K562 (cell line): ENCODE measurements around the gene HCRTR1. TPM values are rescaled to one million over a fixed set of nuclear protein-coding genes. Genes with fewer than 3 reads are reported as not detected.
A peak's percentile ranks its signal among the peaks of the same experiment; 100 is the strongest.

Experiments
- ATAC-seq: fragments of 200-7000 bp; cut with Tn5 transposase; 3 replicates; pipeline ENCODE4 v1.9.1; 2020; ENCODE audit warnings: moderate library complexity
- BruUV-seq: library from RNA; stranded (reverse); fragments of 400-500 nt; replicated peaks from 2 replicates; lab custom pipeline; 2021; lab: Mats Ljungman, UMichigan
- CTCF ChIA-PET: fragments of 300-600 bp; formaldehyde crosslinking; extraction: SDS; loops from one replicate; lab custom pipeline; 2021; ENCODE audit warnings: low intra/inter-chr PET ratio; lab: Yijun Ruan, JAX
- POLR2A ChIA-PET: fragments of 300-600, 350-650 bp; sonication (Branson Sonifier 250); formaldehyde crosslinking; extraction: SDS; loops from one replicate; lab custom pipeline; 2021; ENCODE audit warnings: antibody characterized with exemption, inconsistent platforms; lab: Yijun Ruan, JAX
- DNase-seq, 4 experiments: peaks; one replicate each; pipeline versions ENCODE4 v3.0.0 to v3.0.0-alpha.2; 2011 to 2018; ENCODE audit warnings: low spot score in 3 of 4, mixed read lengths in 3 of 4; ENCODE audit errors: extremely low read depth in 1 of 4
- FAIRE-seq: peaks from 2 replicates; lab custom pipeline; 2011; peaks lifted over from hg19 to GRCh38; lab: Jason Lieb, UNC
- H2AFZ ChIP-seq: 2 replicates; pipeline ENCODE4 v1.6.0; 2011; ENCODE audit warnings: low read depth, low read length, control low read depth, inconsistent platforms
- H3K27ac ChIP-seq: fragments of 200-600 bp; 3 replicates; pipeline ENCODE4 v1.8.0; 2011; ENCODE audit warnings: low read depth, mild to moderate bottlenecking, control low read depth, inconsistent platforms, low read length, moderate library complexity, mixed read lengths; ENCODE audit errors: extremely low read depth
- H3K27me3 ChIP-seq, 2 experiments: fragments of 300-600 bp in 1 of 2; 2 replicates in 1 of 2; 3 replicates in 1 of 2; pipeline versions ENCODE4 v1.6.0 to v1.8.0; 2011; ENCODE audit warnings: inconsistent platforms in 2 of 2, low read length in 2 of 2, mild to moderate bottlenecking in 1 of 2, mixed read lengths in 1 of 2, moderate library complexity in 1 of 2; ENCODE audit not compliant: control insufficient read depth in 2 of 2, insufficient read depth in 2 of 2
- H3K36me3 ChIP-seq: fragments of 300-600 bp; 3 replicates; pipeline ENCODE4 v1.8.0; 2011; ENCODE audit warnings: mild to moderate bottlenecking, low read length, inconsistent platforms; ENCODE audit not compliant: control insufficient read depth, insufficient read depth
- H3K4me1 ChIP-seq, 2 experiments: fragments of 200-600 bp in 1 of 2; replicated peaks in 1 of 2; 2 replicates in 1 of 2; 3 replicates in 1 of 2; pipeline versions ENCODE4 v1.5.1 to v1.8.0; 2011; ENCODE audit warnings: inconsistent platforms in 2 of 2, low read length in 2 of 2, mild to moderate bottlenecking in 1 of 2, mixed read lengths in 1 of 2, moderate library complexity in 1 of 2; ENCODE audit not compliant: control insufficient read depth in 2 of 2, insufficient read depth in 2 of 2
- H3K4me2 ChIP-seq: 2 replicates; pipeline ENCODE4 v1.6.1; 2011; ENCODE audit warnings: low read length, control low read depth, inconsistent platforms, mixed read lengths; ENCODE audit not compliant: insufficient read depth
- H3K4me3 ChIP-seq: fragments of 200-600 bp; sonication (generic), shearing (Covaris generic); 2 replicates; pipeline ENCODE4 v1.5.1; 2016; ENCODE audit warnings: control low read depth, inconsistent platforms
- H3K79me2 ChIP-seq: fragments of 200-600 bp; 3 replicates; pipeline ENCODE4 v1.8.0; 2011; ENCODE audit warnings: low read length, inconsistent platforms; ENCODE audit not compliant: control insufficient read depth, insufficient read depth
- H3K9ac ChIP-seq, 2 experiments: 2 replicates each; pipeline versions ENCODE4 v1.6.0 to v1.6.1; 2011; ENCODE audit warnings: low read depth in 2 of 2, low read length in 2 of 2, control low read depth in 1 of 2, inconsistent platforms in 1 of 2, mild to moderate bottlenecking in 1 of 2, mixed read lengths in 1 of 2; ENCODE audit not compliant: insufficient read depth in 1 of 2
- H3K9me1 ChIP-seq: one replicate; pipeline ENCODE4 v1.6.0; 2011; ENCODE audit warnings: inconsistent platforms, mild to moderate bottlenecking, low read length, moderate library complexity; ENCODE audit not compliant: control insufficient read depth, insufficient read depth
- H3K9me3 ChIP-seq: replicated peaks from 2 replicates; pipeline ENCODE4 v1.5.1; 2011; ENCODE audit warnings: low read depth, low read length, inconsistent platforms; ENCODE audit not compliant: control insufficient read depth, insufficient read depth
- H4K20me1 ChIP-seq: replicated peaks from 2 replicates; pipeline ENCODE4 v1.6.1; 2011; ENCODE audit warnings: low read length, inconsistent platforms, mixed read lengths; ENCODE audit not compliant: control insufficient read depth, insufficient read depth
- BACH1 ChIP-seq: fragments of 200-800 bp; sonication (Bioruptor generic); IDR thresholded peaks from 2 replicates; pipeline ENCODE4 v1.6.1; 2016; ENCODE audit warnings: missing genetic modification characterization, missing compliant biosample characterization
- BRF2 ChIP-seq: IDR thresholded peaks from 3 replicates; pipeline ENCODE4 v1.6.1; 2011; ENCODE audit warnings: borderline replicate concordance, mild to moderate bottlenecking; ENCODE audit not compliant: insufficient read length, insufficient read depth
- CBFB ChIP-seq: sonication (generic); formaldehyde crosslinking; IDR thresholded peaks from 2 replicates; pipeline ENCODE4 v1.4.0; 2020; ENCODE audit warnings: mild to moderate bottlenecking, missing genetic modification reagents
- CEBPB ChIP-seq: fragments of 450-650 bp; IDR thresholded peaks from 2 replicates; pipeline ENCODE4 v1.6.1; 2016; ENCODE audit warnings: missing genetic modification characterization, missing compliant biosample characterization
- GATAD2A ChIP-seq: fragments of 450-650 bp; IDR thresholded peaks from 2 replicates; pipeline ENCODE4 v1.6.1; 2017
- HMG20B ChIP-seq: fragments of 250-450 bp; sonication (Bioruptor Pico); IDR thresholded peaks from 2 replicates; pipeline ENCODE4 v1.5.0; 2021; ENCODE audit warnings: mild to moderate bottlenecking
- PRMT5 ChIP-seq: sonication (generic); formaldehyde crosslinking; IDR thresholded peaks from 2 replicates; pipeline ENCODE4 v1.5.0; 2020; ENCODE audit warnings: missing genetic modification reagents
- RBFOX2 ChIP-seq: fragments of 200-400 bp; formaldehyde crosslinking; IDR thresholded peaks from 2 replicates; pipeline ENCODE4 v1.6.1; 2017; ENCODE audit warnings: low read depth, mild to moderate bottlenecking, low read length, moderate library complexity
- RFX1 ChIP-seq: fragments of 450-650 bp; IDR thresholded peaks from 2 replicates; pipeline ENCODE4 v1.6.1; 2016; ENCODE audit warnings: mild to moderate bottlenecking, moderate library complexity
- SREBF1 ChIP-seq: fragments of 150-350 bp; IDR thresholded peaks from 2 replicates; pipeline ENCODE4 v1.6.1; 2014; ENCODE audit warnings: antibody characterized with exemption, low read depth, low read length, borderline replicate concordance
- TFAM ChIP-seq: fragments of 250-450 bp; sonication (Bioruptor Pico); conservative IDR thresholded peaks from 2 replicates; pipeline ENCODE4 v1.5.0; 2021; ENCODE audit warnings: mild to moderate bottlenecking, moderate library complexity
- THAP7 ChIP-seq: fragments of 250-450 bp; sonication (Bioruptor Pico); IDR thresholded peaks from 2 replicates; pipeline ENCODE4 v1.5.0; 2021
- ZNF324 ChIP-seq: fragments of 250-450 bp; sonication (Bioruptor Pico); IDR thresholded peaks from 2 replicates; pipeline ENCODE4 v1.4.0; 2020; ENCODE audit warnings: mild to moderate bottlenecking
- WGBS: fragments of 100-300 bp; shearing (Covaris generic); methylation state at CpG from one replicate; pipeline ENCODE4 v1.1.6; 2016; ENCODE audit warnings: low coverage, mixed read lengths; ENCODE audit not compliant: insufficient coverage; ENCODE audit errors: missing lambda C conversion rate; 5-methylcytosine and 5-hydroxymethylcytosine counted together
- in situ Hi-C: fragments of 300-500 bp; cut with MboI; formaldehyde crosslinking; loops from 4 replicates; pipeline ENCODE4 v1.15.0; 2018; ENCODE audit warnings: inconsistent platforms, mixed read lengths
- intact Hi-C: fragments of 100-400 bp; cut with micrococcal nuclease; formaldehyde crosslinking; loops from 2 replicates; pipeline ENCODE4 v1.14.2; 2022
- polyA plus RNA-seq, 8 experiments: library from polyadenylated mRNA; depleted of rRNA in 4 of 8; stranded (reverse) in 5 of 8; unstranded in 3 of 8; fragments of >200 nt; fragmentation: Nextera tagmentation in 2 of 8; fragmentation: Illumina TruSeq in 1 of 8; extraction: Ambion mirVana in 2 of 8; extraction: Trizol in 1 of 8; gene quantifications; 2 replicates each; pipeline versions ENCODE4 v1.2.1 to v1.2.3, GENCODE V29; 2011 to 2014; ENCODE audit warnings: inconsistent platforms in 1 of 8, missing spikeins in 1 of 8
- total RNA-seq, 7 experiments: library from RNA; depleted of rRNA in 6 of 7; stranded (reverse); fragments of >200 nt in 6 of 7; fragmentation: Illumina TruSeq in 2 of 7; extraction: Trizol in 2 of 7; gene quantifications; 2 replicates each; pipeline versions ENCODE4 v1.2.1 to v1.2.3, GENCODE V29; 2011 to 2021; ENCODE audit warnings: low replicate concordance in 1 of 7

Gene HCRTR1
- total and polyA plus RNA-seq, 9 of the 15 experiments (the other 6 are each of a cell fraction or from before 2014, with no cell fraction given) = not detected

GRCh38 chr1:31620631-31621497, 3.4 kb downstream of the HCRTR1 start:
- no peak for FAIRE-seq

More at GRCh38 chr1:31620631-31621497, 3.4 kb downstream of the HCRTR1 start:
- no peak overlapping the region for H2AFZ ChIP-seq
- no peaks in the 10 kb centered on the region for H3K9me3 ChIP-seq
- TF ChIP-seq RBFOX2 = no peak
- TF ChIP-seq CBFB (CRISPR knock-in tag) = no peak
- no peak for TF ChIP-seq PRMT5 (CRISPR knock-in tag)
- no peak for TF ChIP-seq BRF2
- no peak for TF ChIP-seq HMG20B (CRISPR knock-in tag)
- no peak for TF ChIP-seq SREBF1
- no peak for TF ChIP-seq RFX1
- no peak for TF ChIP-seq THAP7 (CRISPR knock-in tag)
- no peak for TF ChIP-seq CEBPB (tag)
- TF ChIP-seq TFAM (CRISPR knock-in tag) = no peak
- no peak for TF ChIP-seq GATAD2A
- no peak for TF ChIP-seq ZNF324 (CRISPR knock-in tag)
- TF ChIP-seq BACH1 (tag) = no peak
- no peak for ATAC-seq
- in situ Hi-C loops (no loop called here), intact Hi-C loops (no loop called here)
- CTCF ChIA-PET = no interaction called here
- H3K4me2 ChIP-seq = no peak overlapping the region
- H3K79me2 ChIP-seq = no peaks in the 10 kb centered on the region
- peaks cover 26 to 41% of the 10 kb centered on the region in 2 experiments for H3K27me3 ChIP-seq
- H3K36me3 ChIP-seq = no peaks in the 10 kb centered on the region
- 25% methylated on average over 20 of the region's 20 CpGs for WGBS
- no peak for DNase-seq
- H3K9me1 ChIP-seq = no peaks in the 10 kb centered on the region
- no TSS peak for BruUV-seq
- peaks cover 20% of the 10 kb centered on the region for H4K20me1 ChIP-seq
- no peak overlapping the region for H3K27ac ChIP-seq
- H3K4me1 ChIP-seq = peaks cover 0 to 19% of the 10 kb centered on the region in 2 experiments; a peak in 2 of 5 replicates
- POLR2A ChIA-PET = no interaction called here
- 0 out of 4 replicates have a peak overlapping the region, but pooled peaks of 1 of the 2 experiments have one; percentile 36 for H3K9ac ChIP-seq
- no peak overlapping the region for H3K4me3 ChIP-seq
